Thoracic aorta (tissue), 2 donors: ENCODE measurements around the gene GNG14. TPM values are rescaled to one million over a fixed set of nuclear protein-coding genes. Genes with fewer than 3 reads are reported as not detected.
A peak's percentile ranks its signal among the peaks of the same experiment; 100 is the strongest.
"Not testable (repeated sequence)": the region's sequence is repeated elsewhere in the genome, so short reads cannot be mapped to it uniquely, and the experiment has no call there.

Source experiments
- ATAC-seq: fragments of 150-250 bp; one replicate; pipeline ENCODE4 v1.8.0; 2017; ENCODE audit warnings: low read depth; ENCODE audit not compliant: insufficient number of reproducible peaks, low FRiP score
- DNase-seq: peaks from one replicate; pipeline ENCODE4 v3.0.0-alpha.2; 2020; ENCODE audit warnings: low spot score
- H3K27ac ChIP-seq, 2 donors: fragments of 200-600 bp; sonication (generic); 1 replicate in 1 of 2; 2 replicates in 1 of 2; pipeline ENCODE4 v1.5.1; 2016; ENCODE audit warnings: mild to moderate bottlenecking in 2 of 2, moderate library complexity in 2 of 2
- H3K27me3 ChIP-seq: fragments of 200-600 bp; sonication (generic); replicated peaks from 2 replicates; pipeline ENCODE4 v1.6.0; 2016; ENCODE audit warnings: mild to moderate bottlenecking; ENCODE audit not compliant: insufficient read depth
- H3K36me3 ChIP-seq: fragments of 200-600 bp; sonication (generic); one replicate; pipeline ENCODE4 v1.5.1; 2016
- H3K4me1 ChIP-seq, 2 donors: fragments of 200-600 bp; sonication (generic); 1 replicate in 1 of 2; 2 replicates in 1 of 2; pipeline versions ENCODE4 v1.5.1 to v1.6.0; 2016; ENCODE audit warnings: low read depth in 2 of 2, mild to moderate bottlenecking in 1 of 2; ENCODE audit not compliant: control insufficient read depth in 1 of 2
- H3K4me3 ChIP-seq: fragments of 200-600 bp; sonication (generic); 2 replicates; pipeline ENCODE4 v1.5.1; 2016; ENCODE audit warnings: mild to moderate bottlenecking
- H3K9me3 ChIP-seq: fragments of 200-600 bp; sonication (generic); 2 replicates; pipeline ENCODE4 v1.5.1; 2016
- CTCF ChIP-seq: fragments of 200-600 bp; sonication (generic); IDR thresholded peaks from one replicate; pipeline ENCODE4 v1.5.1; 2019; ENCODE audit warnings: antibody characterized with exemption
- total RNA-seq, 2 donors: library from RNA; depleted of rRNA; stranded (reverse); fragments of >200 nt; gene quantifications; one replicate each; pipeline versions ENCODE4 v1.1.0 to v1.2.3, GENCODE V29; 2016

Gene GNG14
- total RNA-seq, 2 donors from 2014 or later, result not detected

- DNase-seq (no peak), ATAC-seq (no peak)
- H3K4me3 ChIP-seq, result peak within 1 kb of the TSS; percentile 94
- no peaks in the 10 kb centered on the region for H3K27me3 ChIP-seq
- H3K27ac ChIP-seq, result peak within 1 kb of the TSS; percentile 95 to 96
- H3K9me3 ChIP-seq, result no peaks in the 10 kb centered on the region
- peaks cover 21 to 39% of the 10 kb centered on the region in 2 donors for H3K4me1 ChIP-seq
- TF ChIP-seq CTCF, result no peak
- peaks cover 3% of the 10 kb centered on the region for H3K36me3 ChIP-seq
These were observed 36.0 kb downstream of the GNG14 start, which contains the start of gene TNPO2 for GRCh38 chr19:12723641-12724426. TNPO2 (minus strand) TSS chr19:12723932; CDS start chr19:12720977, 2,955 bp downstream.

- H3K4me1 ChIP-seq, result peaks cover 13 to 31% of the 10 kb centered on the region in 2 donors
- peaks cover 17% of the 10 kb centered on the region for H3K36me3 ChIP-seq
- not testable (repeated sequence) for H3K4me3 ChIP-seq, DNase-seq, ATAC-seq, H3K9me3 ChIP-seq, H3K27ac ChIP-seq, H3K27me3 ChIP-seq
These were observed 37.8 kb downstream of the GNG14 start for GRCh38 chr19:12725612-12726011.

GRCh38 chr19:12726988-12727316 is 39.2 kb downstream of the GNG14 start:
- DNase-seq, result no peak
- no peak for ATAC-seq
- no peak for TF ChIP-seq CTCF
- Histone ChIP-seq H3K9me3 (no peaks in the 10 kb centered on the region), H3K4me3 (no peak overlapping the region), H3K27ac (no peak overlapping the region), H3K4me1 (peaks cover 10 to 28% of the 10 kb centered on the region in 2 donors), H3K27me3 (no peaks in the 10 kb centered on the region), H3K36me3 (peaks cover 23% of the 10 kb centered on the region)

- ATAC-seq, result no peak
- peaks cover 23% of the 10 kb centered on the region for H3K36me3 ChIP-seq
These were observed 40.1 kb downstream of the GNG14 start for GRCh38 chr19:12727745-12728433.

GRCh38 chr19:12730064-12730463 is 42.3 kb downstream of the GNG14 start:
- Histone ChIP-seq H3K27me3 (no peaks in the 10 kb centered on the region), H3K9me3 (no peaks in the 10 kb centered on the region), H3K27ac (no peak overlapping the region), H3K4me1 (peaks cover 17 to 27% of the 10 kb centered on the region in 2 donors), H3K36me3 (peaks cover 23% of the 10 kb centered on the region), H3K4me3 (no peak overlapping the region)
- no peak for TF ChIP-seq CTCF
- ATAC-seq (no peak), DNase-seq (no peak)

More at GRCh38 chr19:12727745-12728433, 40.1 kb downstream of the GNG14 start:
- H3K27ac ChIP-seq, result no peak overlapping the region
- peaks cover 16 to 35% of the 10 kb centered on the region in 2 donors for H3K4me1 ChIP-seq
- H3K9me3 ChIP-seq, result no peaks in the 10 kb centered on the region
- TF ChIP-seq CTCF, result no peak
- no peaks in the 10 kb centered on the region for H3K27me3 ChIP-seq
- DNase-seq, result no peak
- no peak overlapping the region for H3K4me3 ChIP-seq
